Activated CD4-positive, alpha-beta T cell treated with anti-CD3 and anti-CD28 coated beads, Interleukin-2, amount 50 U/mL, for 48 hours (primary cell): ENCODE data around the gene ZP2.
"Not testable (repeated sequence)": the region's sequence is repeated elsewhere in the genome, so short reads cannot be mapped to it uniquely, and the experiment has no call there.

Source experiments
- DNase-seq, 2 experiments: peaks; one replicate each; pipeline ENCODE4 v3.0.0-alpha.2; 2020

Gene ZP2

DNA sequence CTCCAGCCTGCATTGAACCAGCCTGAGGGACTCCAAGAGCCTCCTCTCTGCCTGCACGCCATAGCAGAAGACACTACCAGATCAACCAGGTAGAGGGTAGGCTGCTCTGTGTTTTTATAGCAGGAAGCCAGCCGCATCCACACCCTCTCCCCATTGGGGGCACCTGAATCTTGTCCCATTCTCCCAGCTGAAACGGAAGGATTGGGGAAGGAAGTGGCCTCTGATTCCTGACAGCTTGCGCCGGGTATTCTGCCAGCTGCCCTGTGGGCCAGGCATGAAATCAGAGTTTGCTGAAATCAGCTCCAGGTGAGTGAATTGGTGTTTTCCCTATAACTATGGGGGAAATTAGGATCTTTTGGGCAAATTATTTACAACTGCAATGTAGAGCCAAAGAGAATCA, at the start of gene ZP2:
ZP2 (minus strand) TSS at position 89 of the 400 bp plus-strand sequence; CDS start at position 62, 27 bp downstream.
- DNase-seq, result no peak

DNA sequence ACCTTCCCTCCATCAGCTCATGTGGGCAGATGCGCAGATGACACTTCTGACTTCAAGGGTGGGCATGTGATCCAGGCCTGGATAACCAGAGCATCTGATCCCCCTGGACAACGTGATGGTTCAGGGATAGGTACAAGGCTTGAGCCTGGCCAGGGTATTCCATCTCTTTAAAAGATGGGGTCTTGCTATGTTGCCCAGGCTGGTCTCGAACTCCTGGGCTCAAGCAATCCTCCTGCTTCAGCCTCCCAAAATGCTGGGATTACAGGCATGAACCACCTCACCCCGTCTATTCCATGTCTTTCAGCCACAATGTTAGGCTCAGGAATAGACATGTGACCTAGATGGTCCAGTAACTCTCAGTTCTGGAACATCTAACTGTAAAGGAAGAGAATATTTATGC, 45.9 kb upstream of the ZP2 start:
- DNase-seq, result no peak

DNA sequence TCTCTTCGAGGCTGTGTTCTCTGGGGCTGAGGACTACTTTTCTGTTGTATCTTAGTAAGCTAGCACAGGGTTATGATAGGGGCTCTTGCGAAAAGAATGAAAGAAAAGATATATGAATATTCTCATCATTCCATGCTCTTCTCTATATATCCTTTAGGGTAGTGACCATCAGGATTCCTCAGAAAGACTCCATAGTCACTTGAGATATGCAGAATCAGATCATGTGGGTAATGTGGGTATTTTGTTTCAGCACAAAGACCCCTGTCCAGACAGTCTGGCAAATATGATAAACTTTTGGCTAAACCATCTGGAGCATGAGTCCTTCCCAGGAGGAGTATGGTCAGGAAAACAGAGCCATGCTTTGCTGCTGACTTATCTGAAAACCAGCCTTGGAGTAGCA, 45.3 kb upstream of the ZP2 start:
- DNase-seq, result no peak

DNA sequence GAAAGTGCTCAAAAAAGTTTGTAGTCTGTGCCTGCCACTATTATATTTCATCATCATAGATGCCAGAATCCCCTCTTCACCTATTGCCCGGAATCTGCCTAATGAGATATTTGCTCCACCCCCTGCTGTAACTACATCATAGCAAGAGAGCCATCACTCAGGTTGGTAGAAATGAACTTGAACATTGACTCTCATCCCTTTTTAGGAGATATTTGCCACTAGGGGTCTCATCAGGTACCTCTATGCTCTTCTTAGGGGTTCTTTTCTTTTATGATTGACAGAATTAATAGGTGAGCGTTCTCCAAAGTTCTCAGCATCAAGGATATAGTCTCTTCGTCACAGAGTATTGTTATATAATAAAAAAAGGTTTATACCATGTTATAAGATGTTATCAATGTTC, 42.1 kb upstream of the ZP2 start:
- no peak for DNase-seq

DNA sequence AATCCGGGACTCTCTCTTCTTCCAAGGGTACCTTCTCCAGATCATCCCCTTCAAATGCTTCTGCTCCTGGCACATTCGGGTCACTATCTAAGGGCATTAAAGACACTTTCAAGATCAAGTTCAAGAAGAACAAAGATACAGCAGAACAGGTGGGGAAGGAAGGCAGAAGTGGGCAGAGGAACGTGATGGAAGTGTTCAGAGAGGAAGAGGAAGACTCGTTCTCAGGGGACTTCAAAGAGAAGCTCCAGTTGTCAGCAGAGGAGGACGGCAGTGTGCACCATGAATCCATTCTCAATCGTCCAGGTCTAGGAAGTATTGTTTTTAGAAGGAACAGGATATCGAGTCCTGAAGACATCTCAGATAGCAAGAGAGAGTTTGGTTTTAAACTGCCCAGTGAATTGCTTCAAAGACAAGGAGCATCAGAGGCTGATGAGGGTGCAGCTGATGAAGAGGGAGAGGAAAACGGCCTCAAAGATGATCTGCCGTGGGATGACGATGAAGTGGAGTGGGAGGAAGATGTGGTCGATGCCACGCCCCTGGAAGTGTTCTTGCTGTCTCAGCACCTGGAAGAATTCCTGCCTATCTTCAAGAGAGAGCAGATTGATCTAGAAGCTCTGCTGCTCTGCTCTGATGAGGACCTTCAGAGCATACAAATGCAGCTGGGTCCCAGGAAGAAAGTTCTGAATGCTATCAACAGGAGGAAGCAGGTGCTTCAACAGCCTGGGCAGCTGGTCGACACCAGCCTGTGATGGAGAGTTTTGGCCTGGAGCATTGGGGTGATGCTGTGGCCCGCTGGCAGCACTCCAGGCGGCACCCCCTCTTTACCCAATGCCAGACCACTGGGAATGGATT, 38.9 kb upstream of the ZP2 start:
- DNase-seq, result no peak

DNA sequence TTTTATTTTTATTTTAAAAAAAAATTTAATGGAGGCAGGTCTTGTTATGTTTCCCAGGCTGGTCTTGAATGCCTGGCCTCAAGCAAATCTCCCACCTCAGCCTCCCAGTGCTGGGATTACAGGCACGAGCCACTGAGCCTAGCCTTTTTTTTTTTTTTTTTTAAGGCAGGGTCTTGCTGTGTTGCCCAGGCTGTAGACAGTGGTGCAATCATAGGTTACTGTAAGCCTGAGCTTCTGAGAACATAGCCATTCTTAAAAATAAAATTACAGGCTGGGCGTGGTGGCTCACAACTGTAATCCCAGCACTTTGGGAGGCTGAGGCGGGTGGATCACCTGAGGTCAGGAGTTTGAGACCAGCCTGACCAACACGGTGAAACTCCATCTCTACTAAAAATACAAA, 36.8 kb upstream of the ZP2 start:
- DNase-seq, result not testable (repeated sequence)

DNA sequence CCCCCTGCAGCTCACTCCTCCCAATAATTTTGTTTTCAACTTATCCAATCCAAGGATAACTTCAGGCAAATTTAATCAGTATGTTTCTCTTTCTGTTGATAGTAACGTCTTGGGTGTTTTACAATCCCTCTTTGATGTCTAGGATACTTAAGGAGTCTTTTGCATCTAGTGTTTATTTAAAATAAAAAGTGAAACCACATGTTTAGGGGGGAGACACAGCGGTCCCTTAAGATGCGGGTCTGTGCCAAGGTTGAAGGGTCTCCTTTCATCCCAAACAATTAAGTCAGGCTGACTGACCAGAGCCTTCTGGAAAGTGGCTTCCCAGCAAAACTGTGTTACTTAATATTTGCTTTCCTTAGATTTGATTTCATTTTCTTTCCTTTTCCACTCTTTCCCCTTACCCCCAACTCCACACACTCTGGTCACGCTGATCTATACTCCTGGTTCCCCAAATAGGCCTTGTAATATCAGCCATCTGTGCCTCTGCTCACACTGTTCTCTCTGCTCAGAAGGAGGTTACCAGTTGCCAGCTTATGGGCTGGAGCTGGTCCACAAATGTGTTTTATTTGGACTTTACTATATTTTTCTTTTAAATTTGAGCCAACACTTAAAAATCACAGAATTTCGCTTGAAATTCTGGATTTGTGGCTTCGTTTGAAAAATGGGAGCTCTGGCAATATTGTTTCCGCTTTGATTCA, 33.3 kb upstream of the ZP2 start:
- no peak for DNase-seq

DNA sequence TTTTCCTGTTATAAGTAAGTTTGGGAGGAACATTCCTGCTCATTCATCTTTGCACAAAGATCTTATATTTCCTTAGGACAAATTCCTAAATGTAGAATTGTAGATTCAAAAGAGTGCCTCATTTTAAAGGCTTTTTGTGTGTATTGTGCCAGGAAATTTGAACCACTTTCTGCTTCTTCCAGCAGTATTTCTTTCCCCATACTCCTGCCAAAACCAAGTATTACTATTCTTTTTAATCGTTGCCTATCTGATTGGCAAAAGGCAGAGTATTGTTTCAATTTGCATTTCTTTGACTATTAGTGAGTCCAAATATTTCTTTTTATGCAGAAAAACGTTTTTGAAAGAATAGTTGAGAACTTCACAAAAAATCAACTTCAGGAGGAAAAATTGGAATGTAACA, 31.4 kb upstream of the ZP2 start:
- no peak for DNase-seq

DNA sequence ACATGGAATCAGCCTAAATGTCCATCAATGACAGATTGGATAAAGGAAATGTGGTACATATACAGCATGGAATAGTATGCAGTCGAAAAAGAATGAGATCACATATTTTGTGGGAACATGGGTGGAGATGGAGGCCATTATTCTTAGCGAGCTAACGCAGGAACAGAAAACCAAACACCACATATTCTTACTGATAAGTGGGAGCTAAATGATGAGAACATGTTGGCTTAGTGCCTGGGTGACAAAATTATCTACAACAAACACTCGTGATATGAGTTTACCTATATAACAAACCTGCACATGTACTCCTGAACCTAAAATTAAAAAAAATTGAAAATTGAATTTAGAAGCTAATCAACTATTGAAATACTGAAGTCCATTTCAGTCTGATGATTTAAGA, 28.3 kb upstream of the ZP2 start:
- DNase-seq, result no peak

DNA sequence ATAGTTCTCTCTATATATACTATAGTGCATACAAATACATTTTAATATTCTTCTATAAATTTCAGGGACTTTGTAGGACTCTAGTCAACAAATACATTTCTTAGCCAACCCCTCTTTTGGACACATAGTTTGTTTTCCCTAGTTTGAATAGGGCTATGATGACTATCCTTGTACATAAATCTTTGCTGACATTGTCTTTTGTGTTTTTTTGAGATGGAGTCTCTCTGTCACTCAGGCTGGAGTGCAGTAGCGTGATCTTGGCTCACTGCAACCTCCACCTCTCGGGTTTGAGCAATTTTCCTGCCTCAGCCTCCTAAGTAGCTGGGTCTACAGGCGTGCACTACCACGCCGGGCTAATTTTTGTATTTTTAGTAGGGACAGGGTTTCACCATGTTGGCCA, 25.5 kb upstream of the ZP2 start:
- no peak for DNase-seq

DNA sequence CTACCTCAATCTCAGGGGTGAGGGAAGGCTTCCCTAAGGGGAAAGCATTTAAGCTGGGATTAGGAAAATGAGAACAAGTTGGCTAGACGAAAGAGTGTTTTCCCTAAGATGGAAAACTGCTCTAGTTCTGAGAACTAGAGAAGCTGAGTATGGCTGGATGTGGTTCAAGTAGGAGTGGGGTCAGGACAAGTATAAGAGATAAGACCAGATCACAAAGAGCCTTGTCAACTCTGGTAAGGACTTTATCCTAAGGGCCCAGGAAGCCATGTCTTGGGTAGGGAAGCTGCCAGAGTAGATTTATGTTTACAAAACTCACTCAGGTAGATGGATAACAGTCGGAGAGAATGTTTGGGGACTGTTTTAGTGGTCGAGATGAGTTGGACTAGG, 23.8 kb upstream of the ZP2 start:
- no peak for DNase-seq

DNA sequence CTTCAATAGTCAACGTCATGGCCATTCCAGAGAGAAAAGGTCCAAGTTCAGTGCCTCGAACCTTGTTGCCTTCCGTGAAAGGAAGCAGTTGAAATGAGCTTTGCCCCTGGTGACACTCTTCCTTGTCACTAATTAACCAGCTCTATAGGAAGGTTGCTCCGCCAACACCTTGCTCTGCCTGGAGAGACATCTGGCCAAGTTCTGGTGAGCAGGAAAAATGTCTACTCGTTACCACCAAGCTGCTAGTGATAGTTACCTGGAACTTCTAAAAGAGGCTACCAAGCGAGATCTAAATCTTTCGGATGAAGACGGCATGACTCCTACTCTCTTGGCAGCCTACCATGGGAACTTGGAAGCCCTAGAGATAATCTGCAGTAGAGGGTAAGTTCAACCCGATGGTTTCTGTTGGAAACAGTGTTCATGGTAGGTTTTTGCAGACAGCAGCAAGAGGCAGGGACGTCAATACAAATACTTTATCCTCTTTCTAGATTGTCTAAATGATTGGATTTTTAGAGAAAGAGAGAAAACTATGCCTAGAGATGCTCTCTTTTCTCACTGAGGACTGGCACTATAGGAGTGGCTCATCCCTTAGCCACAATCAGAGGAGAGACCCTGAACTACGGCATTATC, 22.3 kb upstream of the ZP2 start, which contains the start of gene ANKS4B:
ANKS4B (plus strand) TSS at position 179 of the 630 bp plus-strand sequence; CDS start at position 218, 39 bp downstream.
- no peak for DNase-seq

DNA sequence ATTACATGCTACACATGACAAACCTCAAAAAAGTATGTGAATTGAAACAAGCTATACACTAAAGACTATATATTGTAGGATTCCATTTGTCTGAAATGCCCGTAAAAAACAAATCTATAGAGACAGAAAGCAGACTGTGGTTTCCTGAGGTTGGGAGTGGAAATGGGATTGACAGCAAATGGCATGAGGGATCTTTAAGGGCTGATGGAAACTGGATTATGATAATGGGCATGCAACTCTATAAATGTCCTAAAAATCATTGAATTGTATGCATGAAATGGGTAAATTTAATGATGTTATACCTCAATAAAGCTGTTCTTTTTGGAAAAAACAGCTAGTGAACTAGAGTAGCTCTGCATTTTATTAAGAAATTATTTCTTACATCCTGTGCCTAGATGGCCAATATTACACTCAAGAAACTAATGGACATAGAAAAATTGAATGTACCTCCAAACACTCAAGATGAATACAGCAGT, 21.7 kb upstream of the ZP2 start:
- no peak for DNase-seq

DNA sequence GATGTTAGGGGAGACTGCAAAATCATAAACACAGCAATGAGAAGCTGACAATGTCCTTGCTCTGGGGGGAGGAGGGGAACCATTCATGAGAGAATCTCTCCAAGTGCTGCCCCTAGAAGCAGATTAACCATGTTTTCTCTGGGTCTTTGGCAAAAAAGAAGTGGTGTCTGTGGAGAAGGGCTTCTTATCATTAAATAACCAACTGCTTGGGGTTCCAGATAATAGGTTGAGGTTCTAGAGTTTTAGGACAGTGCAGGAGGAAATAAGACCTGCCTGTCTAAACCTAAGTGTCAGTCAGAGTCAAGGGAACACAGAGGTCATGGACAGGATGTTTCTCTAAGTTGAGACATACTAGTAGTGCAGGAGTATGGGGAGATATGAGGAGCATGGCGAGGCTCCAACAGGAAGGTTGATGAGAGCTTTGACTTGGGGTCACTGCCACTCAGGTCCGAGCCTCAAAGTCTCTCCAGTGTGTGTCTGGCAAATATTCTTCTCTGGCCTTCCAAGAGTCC, 17.0 kb upstream of the ZP2 start:
- no peak for DNase-seq

DNA sequence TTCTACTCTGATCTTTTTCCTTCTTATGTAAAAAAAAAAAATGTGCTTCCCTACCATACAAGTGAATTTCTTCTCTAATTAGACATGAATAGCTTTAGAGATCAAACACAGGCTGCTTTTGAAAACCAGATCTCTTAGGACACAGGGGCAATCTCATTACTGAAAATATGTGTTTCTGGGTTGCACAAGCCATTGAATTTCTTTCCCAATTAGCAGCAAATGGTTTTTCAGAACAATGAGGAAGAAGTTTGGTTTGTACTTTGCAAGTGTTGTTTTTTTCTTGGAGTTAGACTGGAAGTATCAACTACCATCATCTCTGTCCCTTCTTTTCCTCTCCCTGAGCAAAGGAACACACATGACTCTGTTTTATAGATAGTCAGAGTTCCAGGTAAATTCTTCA, 16.5 kb upstream of the ZP2 start:
- DNase-seq, result no peak

DNA sequence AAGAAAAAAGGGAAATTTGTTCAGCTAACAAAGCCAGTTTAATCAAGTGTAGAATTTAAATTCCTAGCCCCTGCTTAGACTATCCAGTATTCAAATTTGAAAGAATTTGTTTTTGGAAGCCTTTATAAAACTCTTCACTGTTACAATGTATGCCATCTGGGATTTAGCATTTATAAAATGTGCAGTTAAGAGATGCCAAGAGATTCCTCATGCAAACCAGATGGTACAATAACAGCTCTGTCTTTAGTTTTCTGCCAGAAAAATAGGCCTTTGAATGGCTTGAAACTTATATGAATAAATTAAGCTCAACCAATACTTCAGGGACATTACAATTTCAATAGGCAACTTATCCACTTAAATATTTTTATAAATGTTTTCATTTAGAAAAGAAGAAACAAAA, 15.4 kb upstream of the ZP2 start:
- no peak for DNase-seq

DNA sequence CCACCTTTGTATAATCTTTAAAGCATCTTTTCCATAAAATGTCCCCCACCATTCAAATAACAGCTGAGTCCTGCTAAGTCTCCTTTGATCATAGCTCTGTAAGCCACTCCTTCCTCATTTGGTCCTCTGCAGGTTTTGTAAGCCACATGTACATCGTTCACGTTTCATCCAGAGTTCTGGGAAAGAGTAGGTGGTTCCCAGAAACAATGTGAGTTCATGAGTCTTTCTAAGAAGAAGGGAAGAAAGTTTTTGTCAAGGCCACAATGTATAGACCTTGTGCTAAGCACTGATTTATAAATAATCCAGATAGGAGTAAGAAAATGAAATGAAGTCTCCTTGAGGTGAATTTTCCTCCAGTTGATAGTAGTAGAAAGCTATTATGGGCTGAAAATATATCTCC, 13.4 kb upstream of the ZP2 start:
- no peak for DNase-seq

DNA sequence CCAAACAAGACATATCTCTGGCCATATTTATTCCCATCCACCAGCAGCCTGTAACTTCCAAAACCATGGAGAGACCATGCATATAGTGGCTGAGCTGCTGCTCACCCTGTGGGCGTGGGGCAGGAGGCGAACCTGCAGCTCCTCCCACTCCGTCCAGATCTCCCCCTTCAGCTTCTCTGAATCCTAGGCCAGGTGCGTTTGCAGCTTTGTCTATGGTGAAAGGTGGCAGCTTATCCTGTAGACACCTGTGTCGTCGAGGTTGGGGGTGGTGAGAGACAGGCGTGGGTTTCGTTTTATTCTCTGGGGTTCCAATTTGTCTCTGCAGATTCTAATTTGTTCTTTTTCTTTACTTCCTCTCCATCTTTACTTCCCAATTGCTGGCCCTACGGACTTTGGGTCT, 12.4 kb upstream of the ZP2 start:
- DNase-seq, result no peak

DNA sequence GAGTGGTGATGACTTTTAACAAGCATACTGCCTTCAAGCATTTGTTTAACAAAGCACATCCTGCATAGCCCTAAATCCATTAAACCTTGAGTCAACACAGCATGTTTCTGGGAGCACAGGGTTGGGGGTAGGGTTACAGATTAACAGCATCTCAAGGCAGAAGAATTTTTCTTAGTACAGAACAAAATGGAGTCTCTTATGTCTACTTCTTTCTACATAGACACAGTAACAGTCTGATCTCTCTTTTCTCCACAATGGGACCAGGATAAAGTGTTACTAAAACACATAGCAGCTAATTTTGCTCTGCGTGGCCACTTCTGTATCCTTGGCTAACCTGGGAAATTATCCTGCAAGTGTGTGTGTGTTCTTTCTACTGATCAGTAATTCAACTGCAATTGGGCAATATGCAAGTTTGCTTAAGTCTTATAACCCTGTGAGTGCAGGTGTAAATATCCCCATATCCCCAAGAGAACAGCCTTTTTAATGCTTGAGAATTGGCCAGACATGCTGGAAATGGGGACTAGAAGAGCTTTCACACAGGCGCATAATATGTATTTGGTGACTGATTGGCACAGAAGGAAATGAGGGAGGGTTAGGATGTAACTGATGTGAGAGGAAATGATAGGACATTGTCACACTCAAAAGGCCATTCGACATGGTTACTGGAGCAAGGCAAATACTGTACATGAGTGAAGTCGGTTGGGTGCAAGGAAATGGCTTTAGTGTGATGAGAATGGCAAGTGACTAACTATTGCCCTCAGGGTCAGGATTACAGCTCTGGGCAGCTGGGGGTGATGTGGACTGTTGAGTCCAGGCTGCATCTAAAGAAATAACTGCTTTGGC, 11.3 kb upstream of the ZP2 start:
- no peak for DNase-seq

DNA sequence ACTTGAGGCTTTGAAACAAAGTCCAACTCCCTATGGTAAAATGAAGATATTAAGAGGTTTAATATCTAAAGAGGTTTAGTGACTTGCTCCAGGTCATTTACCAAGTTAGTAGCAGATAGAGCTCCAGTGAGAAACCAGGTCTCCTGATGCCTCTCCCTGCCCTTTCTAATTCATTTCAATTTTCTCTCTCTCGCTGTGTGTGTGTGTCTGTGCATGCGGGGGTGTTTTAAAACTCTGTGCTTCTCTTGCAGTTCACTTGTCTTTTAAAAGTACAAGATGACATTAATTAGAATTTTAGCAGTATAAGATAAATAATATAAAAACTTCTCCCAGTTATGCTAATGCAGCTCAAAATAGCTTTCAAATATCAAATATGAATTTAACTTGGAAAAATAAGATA, 8.2 kb upstream of the ZP2 start:
- DNase-seq, result no peak

DNA sequence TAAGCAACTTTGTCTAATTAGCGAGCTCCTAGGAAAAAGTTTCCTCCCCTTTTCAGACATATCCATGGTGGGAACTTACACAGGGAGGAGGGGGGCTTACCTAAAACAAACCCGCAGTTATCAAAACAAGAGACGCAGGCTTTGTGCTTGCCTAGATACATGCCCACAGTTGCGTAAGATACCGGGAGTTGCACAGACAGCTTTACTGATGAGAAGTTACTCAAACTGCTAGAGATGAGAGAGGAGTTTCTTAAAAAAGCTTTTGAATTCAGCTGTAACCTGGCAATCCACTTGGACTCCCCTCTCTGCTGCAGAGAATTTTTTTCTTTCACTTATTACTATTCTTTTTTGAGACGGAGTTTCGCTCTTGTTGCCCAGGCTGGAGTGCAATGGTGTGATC, 6.8 kb upstream of the ZP2 start:
- no peak for DNase-seq

DNA sequence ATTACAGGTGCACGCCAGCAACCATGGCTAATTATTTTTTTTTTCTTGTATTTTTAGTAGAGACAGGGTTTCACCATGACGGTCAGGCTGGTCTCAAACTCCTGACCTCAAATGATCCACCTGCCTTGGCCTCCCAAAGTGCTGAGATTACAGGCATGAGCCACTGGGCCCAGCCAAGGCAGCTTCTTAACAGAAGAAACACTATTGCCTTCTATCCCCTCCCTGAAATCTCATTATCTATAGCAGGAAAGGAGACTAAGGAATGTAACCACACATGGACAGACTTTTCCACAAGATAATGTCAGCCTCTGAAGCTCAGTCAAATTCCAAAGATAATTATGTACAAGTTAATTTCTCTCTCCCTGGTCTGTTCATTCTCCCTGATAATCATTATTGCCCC, 5.7 kb upstream of the ZP2 start:
- no peak for DNase-seq

DNA sequence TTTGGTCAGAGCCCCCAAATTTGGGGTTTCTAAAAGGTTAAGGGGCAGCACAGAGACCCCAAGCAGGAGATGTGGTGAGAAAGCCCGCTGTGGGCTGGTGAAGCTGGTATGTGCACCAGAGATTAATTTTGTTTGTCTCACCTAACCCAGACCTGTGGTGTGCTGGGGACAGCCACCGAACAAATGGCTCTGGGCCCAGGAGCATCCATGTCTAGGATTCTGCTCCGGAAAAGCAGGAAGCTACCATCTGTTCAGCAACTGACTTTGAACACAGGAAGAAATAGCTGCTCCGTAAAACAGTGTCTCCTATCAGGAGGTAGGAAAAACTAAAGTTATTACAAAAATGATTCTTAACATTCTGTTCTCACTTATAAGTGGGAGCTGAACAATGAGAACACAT, 2.7 kb upstream of the ZP2 start:
- no peak for DNase-seq
